Endodermal cell (in vitro differentiated cells): Measurements from ENCODE around the gene CFAP65. TPM values are rescaled to one million over a fixed set of nuclear protein-coding genes. Genes with fewer than 3 reads are reported as not detected.
A peak's percentile ranks its signal among the peaks of the same experiment; 100 is the strongest.

ENCODE experiments used
- DNase-seq: peaks from one replicate; pipeline ENCODE4 v3.0.0-alpha.2; 2017
- H3K27ac ChIP-seq: 2 replicates; pipeline ENCODE4 v1.5.1; 2013; ENCODE audit warnings: mild to moderate bottlenecking, low read depth, low read length, moderate library complexity
- H3K27me3 ChIP-seq: 2 replicates; pipeline ENCODE4 v1.6.1; 2013; ENCODE audit warnings: mild to moderate bottlenecking, low read length, moderate library complexity; ENCODE audit not compliant: insufficient read depth, control insufficient read depth, poor library complexity, severe bottlenecking
- H3K36me3 ChIP-seq: 2 replicates; pipeline ENCODE4 v1.7.0; 2013; ENCODE audit warnings: mild to moderate bottlenecking, low read length, moderate library complexity; ENCODE audit not compliant: control insufficient read depth, insufficient read depth
- H3K4me1 ChIP-seq: one replicate; pipeline ENCODE4 v1.7.0; 2013; ENCODE audit warnings: low read length; ENCODE audit not compliant: control insufficient read depth, insufficient read depth
- H3K4me3 ChIP-seq: 2 replicates; pipeline ENCODE4 v1.5.1; 2013; ENCODE audit warnings: mild to moderate bottlenecking, low read length, moderate library complexity
- H3K9ac ChIP-seq: 2 replicates; pipeline ENCODE4 v1.6.1; 2013; ENCODE audit warnings: mild to moderate bottlenecking, low read length, moderate library complexity; ENCODE audit not compliant: poor library complexity, severe bottlenecking; ENCODE audit errors: extremely low read depth
- H3K9me3 ChIP-seq: 2 replicates; pipeline ENCODE4 v1.6.1; 2013; ENCODE audit warnings: mild to moderate bottlenecking, low read length, moderate library complexity; ENCODE audit not compliant: control insufficient read depth
- H3K27ac Mint-ChIP-seq: 2 replicates; pipeline ENCODE4 v1.8.0; 2020; ENCODE audit warnings: mixed read lengths
- H3K27me3 Mint-ChIP-seq: 2 replicates; pipeline ENCODE4 v1.8.0; 2021; ENCODE audit warnings: mild to moderate bottlenecking, mixed read lengths; ENCODE audit not compliant: insufficient read depth
- H3K36me3 Mint-ChIP-seq: 2 replicates; pipeline ENCODE4 v1.8.0; 2020; ENCODE audit warnings: low read depth, mixed read lengths
- H3K4me1 Mint-ChIP-seq: 2 replicates; pipeline ENCODE4 v1.8.0; 2020; ENCODE audit warnings: mixed read lengths
- H3K4me3 Mint-ChIP-seq: 2 replicates; pipeline ENCODE4 v1.8.0; 2020; ENCODE audit warnings: mild to moderate bottlenecking, moderate library complexity, mixed read lengths
- H3K9me3 Mint-ChIP-seq: 2 replicates; pipeline ENCODE4 v1.8.0; 2020; ENCODE audit warnings: mild to moderate bottlenecking, mixed read lengths
- WGBS, 2 experiments: methylation state at CpG; one replicate each; pipeline versions ENCODE4 v1.1.5 to v1.1.7; 2013; ENCODE audit warnings: missing lambda C conversion rate in 2 of 2, mixed read lengths in 1 of 2; ENCODE audit not compliant: insufficient coverage in 1 of 2, insufficient read length in 1 of 2; 5-methylcytosine and 5-hydroxymethylcytosine counted together
- microRNA-seq: library from miRNA; unstranded; fragments of <30 nt; microRNA quantifications from one replicate; pipeline ENCODE4 v1.2.0, GENCODE V29; 2020; ENCODE audit warnings: borderline microRNAs expressed
- total RNA-seq, 2 donors: library from RNA; stranded (reverse); fragmentation: NEBNext Ultra II Directional in 1 of 2; extraction: Animal tissue kit (Norgen Biotek cat#: 25700) in 1 of 2; gene quantifications; 2 replicates in 1 of 2; 3 replicates in 1 of 2; pipeline ENCODE4 v1.2.1, GENCODE V29; 2021
- TF ChIP-seq, protein P1 (sequence below): fragments of 200-600 bp; sonication (generic); conservative IDR thresholded peaks from 2 replicates; pipeline ENCODE4 v1.5.0; 2021; ENCODE audit warnings: antibody characterized with exemption, mild to moderate bottlenecking

Gene CFAP65
- total RNA-seq, 2 donors from 2014 or later, result 0.84 to 1.5 TPM

DNA sequence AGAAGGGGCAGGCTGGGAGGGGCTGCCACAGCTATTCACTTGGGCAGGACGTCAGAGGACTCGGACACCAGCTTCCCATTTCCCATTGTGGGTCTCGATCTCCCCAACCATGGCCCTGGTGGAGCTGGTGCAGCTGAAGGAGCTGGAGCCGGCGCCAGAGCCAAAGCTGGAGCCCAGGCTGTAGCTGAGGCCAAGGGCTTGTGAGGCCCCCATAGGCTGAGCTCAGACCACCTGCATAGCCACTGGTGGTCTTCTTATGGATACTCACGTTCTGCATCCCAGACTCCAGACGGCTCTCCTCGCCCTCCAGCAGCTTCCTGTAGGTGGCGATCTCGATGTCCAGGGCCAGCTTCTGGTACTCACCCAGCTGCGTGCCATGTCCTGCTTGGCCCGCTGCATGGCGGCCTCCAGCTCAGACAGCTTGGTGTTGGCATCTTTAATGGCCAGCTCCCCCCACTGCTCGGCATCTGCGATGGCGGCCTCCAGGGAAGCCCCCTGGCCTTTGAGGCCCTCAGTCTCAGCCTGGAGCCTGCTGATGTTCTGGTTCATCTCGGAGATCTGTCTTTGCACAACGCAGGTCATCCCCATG is 87.9 kb downstream of the CFAP65 start:
- H3K36me3 ChIP-seq, result no peaks in the 10 kb centered on the region
- no peaks in the 10 kb centered on the region for H3K9me3 ChIP-seq
- 65 to 77% methylated on average over 16 to 18 of the region's 18 CpGs for WGBS, 2 experiments
- DNase-seq, result peak; percentile 82
- H3K4me1 ChIP-seq, result no peaks in the 10 kb centered on the region
- H3K4me1 Mint-ChIP-seq, result no peaks in the 10 kb centered on the region
- TF ChIP-seq, protein P1, sequence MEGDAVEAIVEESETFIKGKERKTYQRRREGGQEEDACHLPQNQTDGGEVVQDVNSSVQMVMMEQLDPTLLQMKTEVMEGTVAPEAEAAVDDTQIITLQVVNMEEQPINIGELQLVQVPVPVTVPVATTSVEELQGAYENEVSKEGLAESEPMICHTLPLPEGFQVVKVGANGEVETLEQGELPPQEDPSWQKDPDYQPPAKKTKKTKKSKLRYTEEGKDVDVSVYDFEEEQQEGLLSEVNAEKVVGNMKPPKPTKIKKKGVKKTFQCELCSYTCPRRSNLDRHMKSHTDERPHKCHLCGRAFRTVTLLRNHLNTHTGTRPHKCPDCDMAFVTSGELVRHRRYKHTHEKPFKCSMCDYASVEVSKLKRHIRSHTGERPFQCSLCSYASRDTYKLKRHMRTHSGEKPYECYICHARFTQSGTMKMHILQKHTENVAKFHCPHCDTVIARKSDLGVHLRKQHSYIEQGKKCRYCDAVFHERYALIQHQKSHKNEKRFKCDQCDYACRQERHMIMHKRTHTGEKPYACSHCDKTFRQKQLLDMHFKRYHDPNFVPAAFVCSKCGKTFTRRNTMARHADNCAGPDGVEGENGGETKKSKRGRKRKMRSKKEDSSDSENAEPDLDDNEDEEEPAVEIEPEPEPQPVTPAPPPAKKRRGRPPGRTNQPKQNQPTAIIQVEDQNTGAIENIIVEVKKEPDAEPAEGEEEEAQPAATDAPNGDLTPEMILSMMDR, result peak; percentile 73
- H3K9me3 Mint-ChIP-seq, result peaks cover 3% of the 10 kb centered on the region
- no peak overlapping the region for H3K27ac ChIP-seq
- no peaks in the 10 kb centered on the region for H3K36me3 Mint-ChIP-seq
- peaks cover 74% of the 10 kb centered on the region for H3K27me3 Mint-ChIP-seq
- H3K9ac ChIP-seq, result no peak overlapping the region
- peaks cover 42% of the 10 kb centered on the region for H3K27me3 ChIP-seq
- no peak overlapping the region for H3K4me3 ChIP-seq
- no peak overlapping the region for H3K27ac Mint-ChIP-seq
- no peak overlapping the region for H3K4me3 Mint-ChIP-seq

Small RNA genes within 50 kb of the gene (microRNA-seq; reads per million reads assigned to microRNA genes)
- not detected for gene MIR3131
- 24,201 reads per million, percentile 99 among the genes with 10 or more reads in this experiment for gene MIR375

Other genes starting within 250 kb of the CFAP65 start
- gene PRKAG3, start 209.7 kb downstream of the CFAP65 start, total RNA-seq, result not detected
- not detected for gene WNT6, start 181.7 kb downstream of the CFAP65 start, total RNA-seq
- gene WNT10A, start 160.7 kb downstream of the CFAP65 start, total RNA-seq, result not detected
- under 1 TPM; 0.81 to 0.95 TPM for gene CDK5R2, start 81.8 kb downstream of the CFAP65 start, total RNA-seq
- gene FEV, start 56.3 kb downstream of the CFAP65 start, total RNA-seq, result not detected
- 1 to 10 TPM; 2.6 to 3.5 TPM for gene CRYBA2, start 48.1 kb downstream of the CFAP65 start, total RNA-seq
- 10 to 100 TPM in 1 of 2 donors, 1 to 10 TPM in 1; 2.1 to 10.3 TPM for gene IHH, start 19.4 kb upstream of the CFAP65 start, total RNA-seq
- 10 to 100 TPM; 16.2 to 27.4 TPM for gene NHEJ1, start 119.3 kb upstream of the CFAP65 start, total RNA-seq
- 1 to 10 TPM in 1 of 2 donors, under 1 TPM in 1; 0.46 to 1.9 TPM for gene SLC23A3, start 128.5 kb upstream of the CFAP65 start, total RNA-seq
- gene CNPPD1, start 135.4 kb upstream of the CFAP65 start, total RNA-seq, result 10 to 100 TPM; 27.7 to 33.2 TPM
- 10 to 100 TPM; 67.0 to 73.4 TPM for gene RETREG2, start 136.8 kb upstream of the CFAP65 start, total RNA-seq
- gene ZFAND2B, start 165.3 kb upstream of the CFAP65 start, total RNA-seq, result 10 to 100 TPM; 21.7 to 22.5 TPM
- gene ABCB6, start 177.4 kb upstream of the CFAP65 start, total RNA-seq, result 10 to 100 TPM; 39.1 to 76.0 TPM
- 10 to 100 TPM; 45.4 to 45.7 TPM for gene ATG9A, start 188.1 kb upstream of the CFAP65 start, total RNA-seq
- gene ANKZF1, start 188.3 kb upstream of the CFAP65 start, total RNA-seq, result 10 to 100 TPM; 50.9 to 56.3 TPM
- gene GLB1L, start 203.9 kb upstream of the CFAP65 start, total RNA-seq, result 10 to 100 TPM in 1 of 2 donors, 1 to 10 TPM in 1; 9.7 to 13.8 TPM
- 10 to 100 TPM; 27.3 to 37.7 TPM for gene STK16, start 204.0 kb upstream of the CFAP65 start, total RNA-seq
- gene TUBA4B, start 211.7 kb upstream of the CFAP65 start, total RNA-seq, result not detected
- gene TUBA4A, start 212.4 kb upstream of the CFAP65 start, total RNA-seq, result 1 to 10 TPM; 4.0 to 9.5 TPM
- 10 to 100 TPM; 61.9 to 80.9 TPM for gene DNAJB2, start 237.8 kb upstream of the CFAP65 start, total RNA-seq